DMS114 treated with DMSO at 0.1 percent for 48 hours (cell line): ENCODE measurements around the gene UAP1.

Experiments
- DNase-seq: peaks from one replicate; lab custom pipeline; 2025; ENCODE audit not compliant: unreplicated experiment; lab: John Stamatoyannopoulos, UW

Gene UAP1

DNA sequence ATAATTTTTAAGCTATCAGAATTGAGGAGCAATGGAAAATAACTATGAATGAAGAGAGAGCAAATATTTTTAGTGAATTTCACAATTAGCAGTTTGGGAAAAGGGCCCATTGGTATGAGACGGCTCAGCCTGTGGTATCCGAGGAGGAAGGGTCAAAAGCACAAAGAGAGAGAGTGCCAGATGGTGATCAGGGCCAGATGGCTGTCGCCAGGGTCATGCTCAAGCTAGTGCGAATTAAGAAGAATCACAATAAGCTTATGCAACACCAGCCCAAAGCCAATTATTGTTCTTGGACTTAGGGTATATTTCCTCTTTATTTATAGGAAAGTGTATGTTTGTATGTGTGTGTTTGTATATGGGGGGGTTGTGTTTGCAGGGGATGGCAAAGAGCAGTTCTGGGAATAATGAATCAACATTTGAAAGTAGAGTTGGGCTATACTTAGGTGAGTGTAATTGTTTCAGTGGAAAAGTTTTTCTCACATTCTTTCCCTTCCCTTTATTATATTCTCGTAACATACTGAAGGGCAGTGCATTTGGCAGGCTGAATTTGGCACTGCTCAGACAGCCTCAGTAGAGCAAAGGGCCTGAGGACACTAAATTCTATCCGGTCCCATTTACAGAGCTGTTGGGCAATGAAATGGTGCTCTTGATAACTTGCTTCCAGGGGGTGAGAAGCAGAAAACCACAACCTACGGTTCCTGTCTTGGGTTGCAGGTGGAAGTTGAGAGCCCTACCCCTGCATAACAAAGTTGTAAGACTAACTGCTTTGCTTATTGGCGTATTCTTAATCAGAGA lies 51.3 kb downstream of the UAP1 start:
- no peak for DNase-seq

DNA sequence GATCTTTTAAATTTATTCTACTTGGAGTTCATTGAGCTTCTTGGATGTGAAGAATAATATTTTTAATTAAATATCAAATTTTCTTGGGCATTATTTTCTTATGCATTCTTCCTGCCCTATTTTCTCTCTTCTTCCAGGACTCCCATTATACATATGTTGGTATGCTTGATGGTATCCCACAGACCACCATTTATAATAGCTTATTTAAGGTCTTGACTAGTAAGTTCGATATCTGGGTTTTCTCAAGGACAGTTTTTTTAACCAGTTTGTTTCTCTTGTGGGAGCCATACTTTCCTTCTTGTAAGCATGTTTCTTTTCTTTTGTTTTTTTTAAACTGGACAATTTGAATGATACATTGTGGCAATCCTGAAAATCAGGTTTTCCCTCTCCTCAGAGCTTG lies 55.3 kb downstream of the UAP1 start:
- DNase-seq, result no peak

DNA sequence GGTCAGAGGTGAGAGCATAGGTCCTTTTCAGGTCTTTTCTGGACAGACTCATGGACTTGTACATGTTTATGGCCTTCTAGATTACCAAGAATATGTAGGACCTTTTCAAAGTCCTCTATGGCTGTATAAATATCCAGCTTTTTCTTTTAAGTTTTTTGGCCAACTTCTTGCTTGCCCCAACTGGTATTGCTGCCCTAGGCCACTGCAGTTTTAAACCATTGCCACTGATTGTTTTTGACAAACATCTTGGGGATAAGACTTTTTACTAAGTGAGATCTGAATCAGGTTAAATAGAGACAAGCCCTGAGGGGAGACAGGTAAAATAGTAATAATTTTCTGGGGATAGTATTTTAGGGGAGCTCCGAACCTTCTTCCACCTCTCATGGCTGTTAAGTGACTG lies 56.0 kb downstream of the UAP1 start:
- no peak for DNase-seq

DNA sequence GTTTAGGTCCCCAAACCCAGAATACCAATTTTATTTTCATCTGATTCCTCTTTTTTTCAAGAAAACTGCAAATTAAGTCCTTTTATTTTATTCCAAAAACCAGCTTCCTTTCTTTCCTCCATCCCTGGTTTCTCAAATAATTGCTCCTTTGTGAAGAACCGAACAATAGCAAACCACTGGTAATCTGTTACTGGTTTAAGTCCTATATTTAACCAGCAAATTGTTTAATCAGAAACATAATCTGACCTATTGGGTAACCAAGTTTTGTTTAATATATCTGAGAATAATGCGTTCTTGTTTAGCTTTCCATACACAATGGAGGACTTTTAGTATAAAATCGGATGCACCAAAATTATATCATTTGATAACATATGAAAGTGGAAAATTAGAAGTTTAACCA lies 57.6 kb downstream of the UAP1 start:
- no peak for DNase-seq

DNA sequence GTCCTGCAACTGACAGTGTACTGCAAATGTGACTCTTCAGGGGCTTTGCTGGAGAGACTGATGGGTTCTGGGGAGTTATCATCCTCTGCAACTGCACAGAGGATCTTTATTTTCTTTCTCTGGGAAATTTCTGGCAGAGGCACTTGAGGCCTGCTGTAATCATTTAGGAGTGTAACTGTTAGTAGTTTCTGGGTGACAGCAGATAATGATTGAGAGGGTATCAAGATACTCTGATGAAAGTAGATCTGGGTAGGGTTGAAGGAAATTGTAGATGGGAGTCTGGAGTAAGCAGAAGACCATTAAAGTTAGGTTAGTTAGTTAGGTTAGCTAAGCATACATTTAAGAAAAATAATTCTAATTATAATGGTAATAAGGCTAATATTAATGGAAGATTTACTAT lies 59.7 kb downstream of the UAP1 start:
- no peak for DNase-seq

DNA sequence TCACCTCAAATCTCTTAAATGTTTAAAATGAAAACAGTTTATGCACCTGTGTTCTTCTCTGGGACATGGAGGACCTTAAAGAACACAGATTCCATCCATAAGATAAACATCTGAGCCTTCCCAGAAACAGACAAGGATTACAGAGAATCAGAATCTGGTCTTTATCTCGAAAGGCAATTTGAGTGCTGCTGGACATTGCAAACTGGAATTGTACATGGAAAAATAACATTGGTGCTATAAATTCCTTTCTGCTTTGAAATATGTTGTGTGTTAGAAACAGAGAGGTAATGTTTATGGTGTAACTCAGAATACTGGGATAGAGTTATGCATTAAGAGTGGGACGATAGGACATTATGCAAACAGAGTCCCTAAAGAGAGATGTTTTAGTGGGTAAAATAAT lies 64.2 kb downstream of the UAP1 start:
- no peak for DNase-seq

DNA sequence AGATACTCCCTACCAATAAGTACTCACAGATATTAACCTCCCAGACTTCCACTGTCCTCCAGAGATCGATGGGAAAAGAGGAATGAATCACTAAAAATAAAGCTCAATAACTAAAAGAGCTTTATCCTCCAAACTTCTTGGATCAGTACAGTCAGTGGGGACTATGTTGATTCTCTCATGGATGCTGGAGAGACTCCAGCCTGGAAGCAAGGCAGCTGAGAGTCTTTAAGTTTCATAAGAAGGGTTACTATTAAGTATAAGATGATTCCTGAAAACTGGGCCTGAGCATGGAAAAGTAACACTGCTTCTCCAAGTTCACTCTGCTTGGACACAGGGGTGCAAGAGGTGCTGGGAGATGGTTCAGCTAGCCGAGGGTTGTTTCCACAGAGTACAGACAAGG lies 64.6 kb downstream of the UAP1 start:
- DNase-seq, result no peak

GRCh38 chr1:162626761-162627160 lies 65.2 kb downstream of the UAP1 start:
- no peak for DNase-seq

- DNase-seq, result no peak
Measured at GRCh38 chr1:162627662-162628296, 66.3 kb downstream of the UAP1 start.

DNA sequence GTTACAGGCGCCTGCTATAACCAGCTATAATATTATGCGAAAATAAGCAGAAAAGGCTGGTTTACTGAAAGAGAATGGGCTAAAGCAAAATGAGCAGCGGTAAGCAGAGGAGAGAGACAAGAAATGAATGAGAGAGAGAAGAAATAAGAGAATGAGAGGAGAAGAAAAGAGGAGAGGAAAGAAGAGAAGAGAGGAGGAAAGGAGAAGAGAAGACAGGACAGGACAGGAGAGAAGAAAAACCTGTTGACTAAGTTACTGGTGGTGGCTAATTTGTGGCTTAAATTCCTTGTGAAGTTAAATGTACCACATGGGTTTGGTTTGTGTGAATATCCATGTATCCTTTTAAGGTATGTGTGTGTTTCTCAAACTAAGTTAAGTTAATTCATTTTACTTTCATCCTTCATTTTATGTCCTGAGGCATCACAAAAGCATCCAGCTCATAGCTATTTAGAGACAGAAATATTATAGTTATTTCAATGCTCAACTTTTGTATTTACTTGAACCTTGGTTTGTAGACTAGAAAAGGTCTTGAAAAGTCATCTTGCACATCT lies 67.6 kb downstream of the UAP1 start:
- DNase-seq, result no peak

DNA sequence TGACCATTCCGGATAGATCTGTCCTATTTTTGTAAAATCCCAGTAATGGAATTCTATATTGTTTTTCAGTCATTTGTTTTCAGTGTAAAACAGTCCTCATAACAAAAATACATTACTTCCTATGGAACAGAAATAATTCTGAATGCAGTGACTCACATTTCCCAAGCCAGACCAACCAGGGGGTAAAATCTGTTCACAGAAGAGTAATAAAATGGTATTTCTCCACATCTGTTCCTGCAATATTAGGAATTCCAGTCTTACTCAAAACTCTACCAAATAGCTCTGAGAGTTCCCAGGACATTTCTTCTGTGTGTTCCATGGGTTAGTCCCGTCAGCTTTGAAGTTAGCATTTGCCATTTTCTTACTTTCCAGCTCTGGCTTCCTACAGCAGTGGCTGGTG lies 68.1 kb downstream of the UAP1 start:
- no peak for DNase-seq

- no peak for DNase-seq
Measured at GRCh38 chr1:162631546-162632191, 70.1 kb downstream of the UAP1 start.

GRCh38 chr1:162632217-162632666 lies 70.7 kb downstream of the UAP1 start, which contains the start of gene DDR2:
Gene DDR2, plus strand, starts transcription at chr1:162632464. Its CDS starts 86,600 bp downstream, at chr1:162719064.
- no peak for DNase-seq

DNA sequence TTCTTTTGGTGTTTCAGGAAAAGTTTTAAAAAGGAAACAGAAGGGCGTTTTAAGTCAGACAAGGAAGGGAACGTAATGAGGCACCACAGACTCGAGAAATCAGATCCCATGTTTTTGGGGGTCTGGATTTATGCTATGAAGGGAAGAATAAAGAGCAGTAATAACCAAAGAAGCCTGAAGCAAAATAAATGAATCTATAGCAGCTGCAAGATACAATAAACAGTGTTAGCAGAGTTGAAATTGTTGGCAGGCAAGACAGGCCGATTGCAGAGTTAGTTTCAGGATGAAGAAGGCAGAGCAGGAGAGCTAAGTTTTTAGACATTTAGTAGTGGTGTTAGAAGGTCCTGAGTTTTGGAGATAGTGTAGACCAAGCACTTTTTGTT lies 71.2 kb downstream of the UAP1 start:
- DNase-seq, result no peak

DNA sequence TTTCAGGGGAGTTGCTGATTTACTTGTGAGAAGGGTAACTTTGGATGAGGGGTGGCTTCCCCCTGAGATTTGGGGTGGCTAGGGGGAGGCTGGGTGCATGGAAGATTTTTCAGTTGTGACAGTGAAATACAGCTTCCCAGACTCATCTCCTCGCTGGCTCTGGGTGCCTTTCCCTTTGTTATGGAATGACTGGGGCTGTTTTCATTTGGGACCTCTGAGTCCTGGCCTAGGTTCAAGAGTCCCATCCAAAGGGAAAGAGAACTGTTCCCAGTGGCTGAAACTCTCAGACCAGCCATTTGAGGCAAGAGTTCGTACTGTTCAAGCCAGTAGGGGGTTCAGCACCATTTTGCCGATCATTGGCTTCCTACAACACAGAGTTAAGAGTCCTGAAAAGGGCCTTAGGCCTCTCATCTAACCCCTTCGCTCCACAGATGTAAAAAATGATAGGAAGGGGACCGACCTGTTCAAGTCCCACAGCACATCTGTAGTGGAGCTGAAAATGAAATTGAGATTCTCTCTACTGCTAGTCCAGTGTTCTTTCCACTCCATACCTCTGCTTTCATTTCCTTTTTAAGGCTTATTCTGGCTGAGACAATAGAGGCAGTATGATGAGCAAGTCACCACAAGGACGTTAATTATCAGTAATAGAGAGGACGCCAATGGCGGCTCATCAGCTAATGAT lies 71.7 kb downstream of the UAP1 start:
- DNase-seq, result no peak

DNA sequence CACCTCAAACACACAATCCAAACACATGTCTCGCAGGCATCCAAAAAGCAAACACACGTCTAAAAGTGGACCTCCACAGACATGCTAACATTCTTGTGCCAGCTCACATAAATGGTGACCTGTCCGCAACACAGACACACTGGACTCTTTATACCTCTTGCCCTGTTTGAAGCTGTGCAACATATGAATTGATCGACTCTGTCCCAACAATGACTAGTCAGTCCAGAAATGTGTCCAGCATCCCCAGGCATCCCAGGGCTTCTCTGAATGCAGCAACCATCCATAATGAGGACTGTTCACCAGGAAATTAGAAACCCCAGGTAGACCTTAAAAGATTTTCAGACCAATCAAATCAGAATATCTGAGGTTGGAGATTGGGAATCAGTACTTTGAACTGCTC lies 73.9 kb downstream of the UAP1 start:
- DNase-seq, result no peak

DNA sequence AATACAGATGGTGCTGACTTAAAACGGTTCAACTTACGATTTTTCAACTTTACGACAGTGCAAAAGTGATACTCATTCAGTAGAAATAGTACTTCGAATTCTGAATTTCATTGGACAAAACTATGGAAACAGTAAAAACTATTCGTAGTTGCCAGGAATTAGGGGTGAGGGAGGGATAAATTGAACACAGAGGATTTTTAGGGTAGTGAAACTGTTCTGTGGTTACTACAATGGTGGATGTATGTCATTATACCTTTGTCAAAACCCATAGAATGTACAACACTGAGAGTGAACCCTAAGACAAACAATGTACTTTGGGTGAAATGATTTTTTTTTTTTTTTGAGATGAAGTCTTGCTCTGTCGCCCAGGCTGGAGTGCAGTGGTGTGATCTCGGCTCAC lies 78.2 kb downstream of the UAP1 start:
- DNase-seq, result no peak

- no peak for DNase-seq
Measured at GRCh38 chr1:162641114-162641513, 79.6 kb downstream of the UAP1 start.

DNA sequence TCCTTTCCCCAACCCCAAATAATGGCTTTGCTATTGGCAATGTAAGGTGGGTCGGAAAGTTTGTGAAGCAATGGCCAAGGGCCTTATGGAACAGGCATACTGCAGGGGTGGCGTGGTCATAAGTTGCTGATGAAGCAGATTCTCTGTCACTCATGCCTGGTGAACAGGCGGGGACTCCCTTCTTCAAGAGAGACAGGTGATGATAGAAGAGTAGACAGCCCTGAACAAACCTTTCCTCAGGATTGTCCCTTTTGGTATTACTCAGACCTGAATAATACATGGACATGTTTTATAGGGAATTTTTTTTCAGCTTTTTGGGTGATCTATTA lies 83.4 kb downstream of the UAP1 start:
- DNase-seq, result no peak

GRCh38 chr1:162645666-162646065 lies 84.1 kb downstream of the UAP1 start:
- DNase-seq, result no peak

- no peak for DNase-seq
Measured at GRCh38 chr1:162649583-162649982, 88.1 kb downstream of the UAP1 start.
